Natural killer cell (primary cell): Measurements from ENCODE around the gene BANF2. TPM values are rescaled to one million over a fixed set of nuclear protein-coding genes. Genes with fewer than 3 reads are reported as not detected.

ENCODE experiments used
- ATAC-seq, 3 donors: fragments of 150-1000 bp in 2 of 3; fragments of 200-7000 bp in 1 of 3; cut with Tn5 transposase; 1 replicate in 1 of 3; 2 replicates in 2 of 3; pipeline ENCODE4 v1.10.0; 2021; ENCODE audit warnings: mild to moderate bottlenecking in 2 of 3, moderate library complexity in 2 of 3
- DNase-seq, 2 donors: peaks; one replicate each; pipeline versions ENCODE4 v3.0.0 to v3.0.0-alpha.2; 2013 to 2021; ENCODE audit warnings: mixed read lengths in 1 of 2
- H3K27ac ChIP-seq: one replicate; pipeline ENCODE4 v1.5.1; 2013; ENCODE audit warnings: mild to moderate bottlenecking, low read length
- H3K27me3 ChIP-seq: one replicate; pipeline ENCODE4 v1.6.1; 2013; ENCODE audit warnings: low read length; ENCODE audit not compliant: control insufficient read depth, insufficient read depth
- H3K36me3 ChIP-seq: one replicate; pipeline ENCODE4 v1.6.1; 2013; ENCODE audit warnings: low read length; ENCODE audit not compliant: control insufficient read depth, insufficient read depth
- H3K4me1 ChIP-seq: one replicate; pipeline ENCODE4 v1.6.1; 2013; ENCODE audit warnings: low read length; ENCODE audit not compliant: control insufficient read depth, insufficient read depth
- H3K4me3 ChIP-seq: one replicate; pipeline ENCODE4 v1.5.1; 2013; ENCODE audit warnings: low read length
- H3K9me3 ChIP-seq: one replicate; pipeline ENCODE4 v1.6.1; 2013; ENCODE audit warnings: low read length; ENCODE audit not compliant: control insufficient read depth, insufficient read depth
- H3K27ac Mint-ChIP-seq, 2 donors: one replicate each; pipeline ENCODE4 v1.8.0; 2022; ENCODE audit warnings: mild to moderate bottlenecking in 2 of 2, mixed read lengths in 2 of 2, moderate library complexity in 1 of 2
- H3K27me3 Mint-ChIP-seq, 2 donors: one replicate each; pipeline ENCODE4 v1.8.0; 2022; ENCODE audit warnings: low read depth in 2 of 2, mixed read lengths in 2 of 2
- H3K36me3 Mint-ChIP-seq: one replicate; pipeline ENCODE4 v1.8.0; 2022; ENCODE audit warnings: mixed read lengths
- H3K4me1 Mint-ChIP-seq, 2 donors: one replicate each; pipeline ENCODE4 v1.8.0; 2022; ENCODE audit warnings: mixed read lengths in 2 of 2
- H3K4me3 Mint-ChIP-seq: one replicate; pipeline ENCODE4 v1.8.0; 2022; ENCODE audit warnings: mild to moderate bottlenecking, moderate library complexity, mixed read lengths
- H3K9me3 Mint-ChIP-seq, 2 donors: one replicate each; pipeline ENCODE4 v1.8.0; 2022; ENCODE audit warnings: mixed read lengths in 2 of 2
- WGBS: methylation state at CpG from one replicate; pipeline ENCODE4 v1.1.7; 2013; ENCODE audit warnings: missing lambda C conversion rate; ENCODE audit not compliant: insufficient coverage; 5-methylcytosine and 5-hydroxymethylcytosine counted together
- intact Hi-C: fragments of 100-400 bp; cut with micrococcal nuclease; formaldehyde crosslinking; loops from one replicate; pipeline ENCODE4 v1.14.2; 2022
- total RNA-seq, 4 donors: library from RNA; stranded (reverse); fragments of 120-200 nt in 1 of 4; gene quantifications; one replicate each; pipeline versions ENCODE4 v1.2.3 to v1.2.4, GENCODE V29; 2013 to 2022
- TF ChIP-seq, protein P1 (sequence below): fragments of 200-600 bp; IDR thresholded peaks from one replicate; pipeline ENCODE4 v1.8.0; 2022; ENCODE audit warnings: antibody characterized with exemption

The BANF2 gene
- total RNA-seq, 3 donors from 2014 or later (not counting 1 experiment from before 2014, with no cell fraction given) = not detected

DNA sequence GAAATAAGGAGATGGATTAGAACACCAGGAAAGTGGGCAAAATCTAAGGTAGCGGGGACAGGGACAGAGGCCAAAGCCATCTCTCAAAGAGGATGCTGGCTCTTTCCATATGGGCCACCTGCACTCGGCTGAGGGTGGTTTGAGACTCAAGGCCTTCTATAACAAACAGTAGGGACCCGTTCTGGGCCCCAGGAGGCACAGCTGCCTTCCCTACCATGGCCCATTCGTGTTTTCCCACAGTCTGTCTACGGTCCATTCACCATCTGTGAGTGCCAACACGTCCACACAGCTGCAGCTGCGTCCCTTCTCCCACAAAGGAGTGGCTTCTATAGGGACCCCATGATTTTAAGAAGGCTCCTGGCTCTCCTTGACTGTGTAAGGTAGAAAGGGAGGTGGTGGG lies 871 bp downstream of the BANF2 start:
- Mint-ChIP-seq H3K27ac (no peak overlapping the region), H3K27me3 (no peaks in the 10 kb centered on the region), H3K9me3 (no peaks in the 10 kb centered on the region), H3K4me1 (no peaks in the 10 kb centered on the region), H3K4me3 (no peak overlapping the region), H3K36me3 (no peaks in the 10 kb centered on the region)
- H3K27ac ChIP-seq = no peak overlapping the region
- no peak overlapping the region for H3K4me3 ChIP-seq
- H3K36me3 ChIP-seq = no peaks in the 10 kb centered on the region
- 82% methylated on average over 7 of the region's 7 CpGs for WGBS
- intact Hi-C loops = no loop called here
- no peak for ATAC-seq
- H3K9me3 ChIP-seq = no peaks in the 10 kb centered on the region
- H3K27me3 ChIP-seq = no peaks in the 10 kb centered on the region
- TF ChIP-seq, protein P1, sequence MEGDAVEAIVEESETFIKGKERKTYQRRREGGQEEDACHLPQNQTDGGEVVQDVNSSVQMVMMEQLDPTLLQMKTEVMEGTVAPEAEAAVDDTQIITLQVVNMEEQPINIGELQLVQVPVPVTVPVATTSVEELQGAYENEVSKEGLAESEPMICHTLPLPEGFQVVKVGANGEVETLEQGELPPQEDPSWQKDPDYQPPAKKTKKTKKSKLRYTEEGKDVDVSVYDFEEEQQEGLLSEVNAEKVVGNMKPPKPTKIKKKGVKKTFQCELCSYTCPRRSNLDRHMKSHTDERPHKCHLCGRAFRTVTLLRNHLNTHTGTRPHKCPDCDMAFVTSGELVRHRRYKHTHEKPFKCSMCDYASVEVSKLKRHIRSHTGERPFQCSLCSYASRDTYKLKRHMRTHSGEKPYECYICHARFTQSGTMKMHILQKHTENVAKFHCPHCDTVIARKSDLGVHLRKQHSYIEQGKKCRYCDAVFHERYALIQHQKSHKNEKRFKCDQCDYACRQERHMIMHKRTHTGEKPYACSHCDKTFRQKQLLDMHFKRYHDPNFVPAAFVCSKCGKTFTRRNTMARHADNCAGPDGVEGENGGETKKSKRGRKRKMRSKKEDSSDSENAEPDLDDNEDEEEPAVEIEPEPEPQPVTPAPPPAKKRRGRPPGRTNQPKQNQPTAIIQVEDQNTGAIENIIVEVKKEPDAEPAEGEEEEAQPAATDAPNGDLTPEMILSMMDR = no peak
- DNase-seq = no peak
- peaks cover 6% of the 10 kb centered on the region for H3K4me1 ChIP-seq

DNA sequence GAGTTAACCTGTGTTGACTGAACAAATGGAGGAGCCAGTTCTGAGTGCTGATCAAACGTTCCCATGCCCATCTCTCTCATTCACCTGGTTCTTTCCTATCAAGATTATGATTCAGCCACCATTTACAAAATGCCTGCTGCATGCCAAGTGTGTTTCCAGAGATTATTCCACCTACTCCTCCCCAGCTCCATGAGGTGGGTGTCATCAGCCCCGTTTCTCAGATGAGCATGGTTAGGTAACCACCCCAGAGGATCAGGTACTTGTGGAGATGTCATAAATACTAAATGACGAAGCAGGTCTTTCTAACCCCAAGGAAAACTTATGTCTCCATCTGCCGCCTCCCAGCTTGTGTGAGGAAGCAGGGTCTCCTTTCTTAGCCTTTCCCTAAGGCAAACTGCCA lies 2.1 kb downstream of the BANF2 start:
- TF ChIP-seq, protein P1 = no peak
- no peaks in the 10 kb centered on the region for H3K27me3 Mint-ChIP-seq
- Histone ChIP-seq H3K27ac (no peak overlapping the region), H3K4me3 (no peak overlapping the region), H3K27me3 (no peaks in the 10 kb centered on the region), H3K4me1 (peaks cover 6% of the 10 kb centered on the region), H3K36me3 (no peaks in the 10 kb centered on the region), H3K9me3 (no peaks in the 10 kb centered on the region)
- no peak overlapping the region for H3K4me3 Mint-ChIP-seq
- intact Hi-C loops = no loop called here
- no peak overlapping the region for H3K27ac Mint-ChIP-seq
- ATAC-seq (no peak), DNase-seq (no peak)
- WGBS = 78% methylated on average over 3 of the region's 4 CpGs
- no peaks in the 10 kb centered on the region for H3K4me1 Mint-ChIP-seq
- H3K36me3 Mint-ChIP-seq = no peaks in the 10 kb centered on the region
- no peaks in the 10 kb centered on the region for H3K9me3 Mint-ChIP-seq

DNA sequence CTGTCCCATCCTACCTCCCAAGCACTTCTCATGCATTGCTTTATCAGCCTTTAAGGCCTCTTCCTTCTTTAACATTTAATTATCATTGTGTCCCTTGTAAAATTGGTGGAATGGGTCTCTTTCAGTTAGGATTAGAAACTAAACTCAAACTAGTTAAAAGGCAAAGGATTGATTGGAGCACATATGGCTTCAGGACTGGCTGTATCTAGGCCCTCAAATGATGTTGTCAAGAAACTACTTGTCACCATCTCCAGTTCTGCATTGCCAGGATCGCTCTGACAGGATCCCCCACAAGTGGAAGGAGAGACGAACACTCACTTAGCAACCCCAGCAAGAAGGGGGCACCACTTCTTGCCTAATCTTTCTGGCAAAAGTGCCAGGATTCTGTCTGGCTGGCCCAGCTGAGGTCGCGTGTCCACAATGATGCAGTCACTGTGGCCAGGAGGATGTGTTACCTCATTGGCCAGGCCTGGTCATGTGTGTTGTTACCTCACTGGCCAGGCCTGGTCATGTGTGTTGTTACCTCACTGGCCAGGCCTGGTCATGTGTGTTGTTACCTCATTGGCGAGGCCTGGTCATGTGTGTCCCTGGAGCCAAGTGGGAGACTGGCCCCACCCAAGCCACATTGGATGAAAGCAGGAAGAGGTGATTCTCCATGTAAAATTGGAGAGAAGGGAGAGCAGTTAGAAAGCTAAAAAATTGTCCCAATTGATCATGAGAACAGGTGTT lies 5.0 kb downstream of the BANF2 start:
- Mint-ChIP-seq H3K27me3 (no peaks in the 10 kb centered on the region), H3K9me3 (no peaks in the 10 kb centered on the region), H3K4me1 (no peaks in the 10 kb centered on the region), H3K4me3 (no peak overlapping the region), H3K27ac (no peak overlapping the region), H3K36me3 (no peaks in the 10 kb centered on the region)
- Histone ChIP-seq H3K27ac (no peak overlapping the region), H3K27me3 (no peaks in the 10 kb centered on the region), H3K36me3 (no peaks in the 10 kb centered on the region), H3K4me1 (peaks cover 6% of the 10 kb centered on the region), H3K4me3 (no peak overlapping the region), H3K9me3 (no peaks in the 10 kb centered on the region)
- 96% methylated on average over 5 of the region's 5 CpGs for WGBS
- DNase-seq (no peak), ATAC-seq (no peak)
- TF ChIP-seq, protein P1 = no peak
- intact Hi-C loops = no loop called here

DNA sequence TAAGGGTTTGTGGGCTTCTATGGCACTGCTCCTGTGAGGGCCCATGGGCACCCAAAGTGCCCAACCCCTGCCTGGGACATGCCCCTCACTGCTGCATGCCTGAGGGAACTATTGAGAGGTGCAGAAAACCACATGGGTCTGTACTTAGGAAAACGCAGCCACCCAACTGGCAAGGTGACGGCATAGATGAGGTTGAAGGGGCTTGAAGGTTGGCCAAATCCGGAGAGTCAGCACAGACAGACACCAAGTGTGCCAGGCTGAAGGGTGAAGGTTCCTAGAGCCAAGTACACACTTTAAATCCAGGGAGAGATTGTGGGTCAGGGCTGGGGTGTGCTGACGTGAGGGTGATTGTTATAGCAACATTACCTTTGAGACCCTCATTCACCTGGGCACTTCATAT lies 6.2 kb downstream of the BANF2 start:
- Histone ChIP-seq H3K4me3 (no peak overlapping the region), H3K36me3 (no peaks in the 10 kb centered on the region), H3K27ac (no peak overlapping the region), H3K27me3 (no peaks in the 10 kb centered on the region), H3K9me3 (no peaks in the 10 kb centered on the region), H3K4me1 (peaks cover 6% of the 10 kb centered on the region)
- H3K27me3 Mint-ChIP-seq = no peaks in the 10 kb centered on the region
- 95% methylated on average over 3 of the region's 4 CpGs for WGBS
- no peaks in the 10 kb centered on the region for H3K4me1 Mint-ChIP-seq
- no peak overlapping the region for H3K27ac Mint-ChIP-seq
- no peaks in the 10 kb centered on the region for H3K36me3 Mint-ChIP-seq
- no peak overlapping the region for H3K4me3 Mint-ChIP-seq
- intact Hi-C loops = no loop called here
- TF ChIP-seq, protein P1 = no peak
- ATAC-seq (no peak), DNase-seq (no peak)
- no peaks in the 10 kb centered on the region for H3K9me3 Mint-ChIP-seq
